GM21737 (cell line): ENCODE results near the gene SORCS1.
"Not testable (repeated sequence)": the region's sequence is repeated elsewhere in the genome, so short reads cannot be mapped to it uniquely, and the experiment has no call there.

Source experiments
- ATAC-seq: cut with Tn5 transposase; IDR thresholded peaks from one replicate; pipeline ENCODE4 v1.9.1; 2021; ENCODE audit warnings: mild to moderate bottlenecking, moderate library complexity; ENCODE audit not compliant: unreplicated experiment

Gene SORCS1

DNA sequence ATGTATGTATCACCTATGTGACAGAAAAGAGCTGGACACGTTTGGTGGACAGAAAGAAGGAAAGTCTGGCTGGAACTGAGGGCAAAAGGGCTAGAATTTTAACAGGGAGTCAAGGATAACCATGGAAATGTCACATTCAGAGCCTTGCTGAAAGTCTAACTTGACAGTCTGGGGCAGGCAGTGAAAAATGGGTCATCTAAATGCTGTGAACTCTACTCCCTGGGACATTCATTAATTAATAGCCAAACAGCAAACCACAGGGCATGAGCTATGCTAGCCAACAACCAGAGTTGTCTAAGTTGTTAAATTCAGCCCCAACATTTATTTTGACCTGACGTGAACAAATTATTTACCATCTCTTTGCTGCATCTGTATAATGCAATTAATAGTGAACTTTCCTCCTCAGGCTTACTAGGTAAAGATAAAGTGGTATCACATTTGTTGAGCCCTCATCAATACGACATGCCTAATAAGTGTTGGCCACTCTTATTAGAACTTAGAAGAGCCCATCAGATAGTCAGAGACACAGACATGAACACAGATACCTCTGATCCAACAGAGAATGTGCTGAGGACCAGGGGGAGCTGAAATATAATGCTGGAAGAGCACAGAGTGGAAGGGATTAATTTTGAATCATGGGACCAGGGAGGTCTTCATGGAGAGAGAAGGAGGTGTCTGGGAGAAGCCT, 109.9 kb downstream of the SORCS1 start:
- ATAC-seq: no peak

DNA sequence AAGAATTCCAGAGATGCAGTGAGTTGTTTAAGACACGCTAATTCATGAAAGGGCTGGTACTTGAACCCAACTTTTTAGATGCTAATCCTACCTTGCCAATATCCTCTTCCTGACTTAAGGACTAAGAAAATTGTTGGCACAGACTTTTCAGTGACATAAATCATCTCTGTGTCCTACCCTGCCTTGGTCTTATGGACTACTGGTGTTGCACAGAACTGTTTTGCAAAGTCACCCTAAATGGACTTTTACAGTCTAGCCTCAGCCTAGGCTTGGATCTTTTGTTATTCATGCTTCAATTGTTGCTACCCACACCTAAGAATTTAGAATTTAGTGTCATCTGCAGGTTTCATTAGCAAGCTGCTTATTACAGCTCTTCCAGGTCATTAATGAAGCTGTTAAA, 112.7 kb downstream of the SORCS1 start:
- no peak for ATAC-seq

DNA sequence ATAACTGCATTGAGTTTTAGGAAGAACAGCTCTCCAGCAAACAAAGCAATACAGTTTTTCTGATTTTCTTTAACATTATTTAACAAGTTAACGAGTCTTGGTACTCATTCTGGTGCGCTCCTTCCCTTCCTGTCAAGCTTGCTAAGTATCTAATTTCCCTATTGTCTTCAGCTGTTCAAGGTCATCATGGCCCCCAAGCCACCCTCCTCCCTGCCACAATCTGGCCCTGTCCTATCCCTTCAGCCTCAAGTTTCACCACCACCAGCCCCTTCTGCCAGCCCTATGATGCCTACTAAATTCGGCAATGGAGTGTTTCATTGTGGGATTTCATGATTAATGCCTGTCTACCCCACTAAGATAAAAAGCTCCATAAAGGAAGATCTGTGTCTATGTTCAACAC, 121.0 kb downstream of the SORCS1 start:
- ATAC-seq: no peak

DNA sequence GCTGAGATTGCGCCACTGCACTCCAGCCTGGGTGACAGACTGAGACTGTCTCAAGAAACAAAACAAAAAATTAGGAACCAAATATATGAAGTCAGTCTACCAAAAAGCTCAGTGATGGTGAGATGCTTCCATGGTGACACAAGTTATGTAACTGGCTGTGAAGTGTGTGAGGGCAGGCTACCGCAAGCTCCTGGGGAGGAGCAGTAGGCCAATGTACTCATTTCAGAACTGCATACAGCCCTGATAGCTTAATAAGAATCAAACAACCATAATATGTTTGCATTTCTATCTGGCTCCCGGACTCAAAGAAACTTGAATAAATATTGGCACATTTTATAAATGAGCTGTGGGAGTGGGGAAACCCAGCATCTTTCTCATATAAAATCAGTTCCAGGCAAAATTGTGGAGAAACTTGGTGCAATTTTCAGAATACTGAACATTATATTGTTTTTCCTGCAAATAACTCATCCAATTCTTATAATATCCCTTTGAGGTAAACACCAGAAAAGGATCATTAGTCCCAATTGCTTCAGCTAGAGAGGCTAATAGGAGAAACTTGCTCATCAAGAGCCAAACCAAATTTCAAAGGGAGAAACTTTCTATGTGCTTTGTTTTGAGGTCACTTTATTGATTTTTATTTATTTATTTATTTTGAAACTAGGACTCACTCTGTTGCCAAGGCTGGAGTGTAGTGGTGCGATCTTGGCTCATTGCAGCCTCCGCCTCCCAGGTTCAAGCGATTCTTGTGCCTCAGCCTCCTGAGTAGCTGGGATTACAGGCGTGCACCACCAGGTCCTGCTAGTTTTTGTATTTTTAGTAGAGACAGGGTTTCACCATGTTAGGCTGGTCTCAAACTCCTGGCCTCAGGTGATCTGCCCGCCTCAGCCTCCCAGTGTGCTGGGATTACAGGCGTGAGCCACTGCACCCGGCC, 127.0 kb downstream of the SORCS1 start:
- no peak for ATAC-seq

DNA sequence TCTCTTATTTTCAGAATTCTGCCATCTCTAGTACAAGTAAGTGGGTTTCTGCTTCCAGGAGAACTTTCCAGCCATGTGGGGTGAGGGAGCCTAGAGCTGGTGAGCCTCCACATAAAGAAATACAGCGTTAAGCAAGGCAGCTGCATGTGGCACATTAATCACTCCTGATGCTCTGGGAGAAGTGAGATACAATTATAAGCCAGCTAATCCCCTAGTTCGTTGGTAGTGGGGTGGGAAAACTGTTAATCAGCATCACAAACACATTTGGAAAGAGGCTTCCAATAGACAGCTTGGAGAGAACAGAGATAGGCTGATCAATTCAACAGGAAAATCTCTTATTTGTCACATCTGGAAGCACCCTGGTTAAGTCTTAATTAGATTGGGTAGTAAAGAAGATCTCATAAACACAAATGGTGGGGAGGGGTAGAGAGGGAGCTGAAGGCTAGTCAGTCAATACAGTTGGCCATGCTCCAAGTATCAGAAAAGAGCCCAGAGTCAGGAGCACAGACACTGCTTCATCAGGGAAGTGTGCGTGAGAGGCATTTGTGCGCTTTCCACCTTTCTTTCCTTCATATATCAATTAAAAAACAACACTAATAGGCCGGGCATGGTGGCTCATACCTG, 130.6 kb downstream of the SORCS1 start:
- no peak for ATAC-seq

DNA sequence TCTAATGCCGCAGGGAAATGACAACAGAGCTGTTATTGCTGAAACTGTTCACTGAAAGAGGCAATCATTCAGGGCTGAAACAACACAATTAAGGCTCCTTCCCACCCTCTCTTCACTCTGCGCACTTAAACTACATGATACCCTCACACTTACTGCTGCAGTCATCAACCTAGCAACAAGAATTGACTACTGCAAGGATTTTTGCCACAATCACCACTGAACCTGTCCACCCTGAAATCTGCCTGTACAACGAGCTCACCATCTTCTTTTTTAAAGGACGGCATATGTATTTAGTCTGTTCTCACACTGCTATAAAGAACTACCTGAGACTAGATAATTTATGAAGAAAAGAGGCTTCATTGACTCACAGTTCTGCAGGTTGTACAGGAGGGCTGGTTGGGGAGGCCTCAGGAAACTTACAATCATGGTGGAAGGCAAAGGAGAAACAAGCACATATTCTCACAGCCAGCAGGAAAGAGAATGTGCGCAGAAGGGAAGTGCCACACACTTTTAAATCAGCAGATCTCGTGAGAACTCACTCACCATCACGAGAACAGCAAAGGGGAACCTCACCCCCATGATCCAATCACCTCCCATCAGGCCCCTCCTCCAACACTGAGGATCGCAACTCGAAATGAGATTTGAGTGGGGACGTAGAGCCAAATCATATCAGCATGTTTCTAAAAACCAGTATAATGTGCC, 131.7 kb downstream of the SORCS1 start:
- ATAC-seq: no peak

DNA sequence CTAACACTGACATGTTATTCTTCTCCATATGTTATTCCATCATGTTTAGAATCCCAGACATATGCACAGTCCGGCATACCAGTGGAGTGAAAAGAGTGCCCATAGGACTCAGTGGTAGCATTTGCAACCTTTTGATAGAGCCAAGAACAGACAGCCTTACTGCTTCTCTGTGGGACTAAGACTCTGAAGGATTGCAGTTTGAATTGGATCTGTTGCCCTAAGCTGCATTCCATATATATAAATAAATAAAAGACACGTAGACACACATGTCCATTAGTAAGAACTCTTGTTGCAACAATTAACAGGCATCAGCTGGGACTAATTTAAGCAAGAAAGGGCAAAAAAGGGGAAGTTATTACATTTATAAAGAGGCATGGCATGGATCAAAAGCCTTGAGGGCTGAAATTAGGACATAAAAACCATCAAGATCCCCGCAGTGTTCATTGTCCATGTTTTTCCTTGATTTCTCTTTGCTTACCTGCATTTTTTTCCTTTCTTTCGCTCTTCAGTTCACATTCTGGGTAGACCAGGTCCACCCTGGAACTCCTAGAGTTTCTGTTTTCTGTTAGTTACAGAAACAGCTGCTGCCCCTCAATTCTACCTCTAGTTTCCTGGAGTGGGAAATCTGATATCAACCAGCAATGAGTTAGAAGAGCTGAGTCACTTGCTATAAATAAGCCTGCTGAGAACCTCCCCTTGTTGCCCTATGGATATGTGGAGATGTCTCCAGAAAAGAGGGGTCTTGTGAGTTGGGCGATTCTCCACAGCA, 132.4 kb downstream of the SORCS1 start:
- ATAC-seq: no peak

DNA sequence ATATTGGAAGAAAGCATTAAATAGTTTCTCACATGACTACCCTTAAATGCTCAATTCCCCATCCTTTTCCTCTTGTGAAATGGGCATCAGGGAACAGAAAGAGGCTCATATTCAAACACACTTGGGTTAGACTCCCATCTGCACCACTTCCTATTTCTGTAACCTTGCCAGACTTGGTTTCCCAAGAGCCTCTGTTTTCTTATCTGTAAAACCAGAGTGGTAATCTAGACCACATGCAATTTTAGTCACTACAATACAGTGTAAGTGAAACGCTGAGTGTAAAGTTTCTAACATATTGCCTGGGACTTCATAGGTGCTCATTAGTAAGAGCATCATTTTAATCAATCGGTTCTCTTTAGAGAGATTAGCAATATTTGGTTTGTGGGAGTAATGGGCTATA, 136.3 kb downstream of the SORCS1 start:
- no peak for ATAC-seq

DNA sequence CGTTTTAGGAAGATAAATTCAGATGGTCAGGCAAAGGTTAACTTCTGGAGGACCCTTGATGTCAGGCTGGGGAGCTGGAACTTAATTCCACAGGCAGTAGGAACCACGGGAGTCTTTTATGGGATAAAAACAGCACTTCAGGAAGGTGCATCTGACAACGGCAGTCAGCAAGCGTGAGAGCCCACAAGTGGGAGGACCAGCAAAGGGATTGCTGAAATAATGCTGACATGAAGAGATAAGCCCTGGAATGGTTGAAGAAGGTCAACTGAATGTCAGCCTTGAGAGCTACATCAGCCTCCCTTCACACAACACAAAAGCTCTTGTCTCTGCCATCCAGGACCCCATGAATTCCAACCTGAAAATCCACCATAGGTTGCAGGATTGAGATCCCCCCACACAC, 138.8 kb downstream of the SORCS1 start:
- ATAC-seq: no peak

DNA sequence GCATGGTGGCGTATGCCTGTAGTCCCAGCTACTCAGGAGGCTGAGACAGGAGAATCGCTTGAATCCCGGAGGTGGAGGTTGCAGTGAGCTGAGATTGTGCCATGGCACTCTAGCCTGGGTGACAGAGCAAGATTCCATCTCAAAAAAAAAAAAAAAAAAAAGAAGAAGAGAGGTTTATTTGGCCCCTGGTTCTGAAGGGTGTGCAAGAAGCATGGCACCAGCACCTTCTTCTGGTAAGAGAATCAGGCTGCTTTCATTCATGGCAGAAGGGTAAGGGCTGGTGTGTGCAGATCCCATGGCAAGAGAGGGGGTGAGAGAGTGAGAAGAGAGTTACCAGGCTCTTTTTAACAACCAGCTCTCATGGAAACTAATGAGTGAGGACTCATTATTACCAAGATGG, 140.5 kb downstream of the SORCS1 start:
- ATAC-seq: not testable (repeated sequence)

DNA sequence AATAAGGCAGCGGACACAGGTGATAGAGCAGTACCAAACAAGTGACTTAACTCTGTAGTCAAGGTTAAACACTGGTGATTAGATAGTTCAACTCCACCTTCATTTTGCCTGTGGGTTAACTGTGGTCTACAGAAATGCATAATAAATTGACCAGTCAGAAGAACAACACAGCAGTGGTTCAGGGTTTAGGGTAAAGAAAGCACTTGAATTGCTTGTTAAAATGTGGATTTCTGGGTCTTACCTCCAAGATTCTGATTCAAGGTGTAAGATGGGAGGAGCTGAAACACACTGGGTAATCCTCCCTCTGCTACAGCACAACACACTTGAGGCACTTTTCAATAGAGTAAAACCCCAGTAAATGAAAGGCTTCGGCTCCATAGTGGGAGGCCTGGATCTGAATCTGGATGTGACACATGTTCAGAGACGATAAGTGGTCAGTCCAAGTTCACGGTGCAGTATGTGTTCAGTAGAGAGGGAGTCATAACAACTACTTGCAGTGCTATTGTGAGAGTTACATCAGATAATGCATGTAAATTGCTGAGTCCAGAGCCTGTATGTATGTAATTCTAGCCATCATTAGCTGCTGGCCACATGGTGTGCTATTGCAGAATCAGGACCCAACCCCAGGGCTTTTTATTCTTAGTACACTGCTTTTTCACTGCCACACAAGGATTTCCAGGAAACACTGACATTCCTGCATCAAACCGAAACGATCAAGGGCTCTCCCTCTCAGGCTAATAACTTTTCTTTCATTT, 141.7 kb downstream of the SORCS1 start:
- no peak for ATAC-seq

DNA sequence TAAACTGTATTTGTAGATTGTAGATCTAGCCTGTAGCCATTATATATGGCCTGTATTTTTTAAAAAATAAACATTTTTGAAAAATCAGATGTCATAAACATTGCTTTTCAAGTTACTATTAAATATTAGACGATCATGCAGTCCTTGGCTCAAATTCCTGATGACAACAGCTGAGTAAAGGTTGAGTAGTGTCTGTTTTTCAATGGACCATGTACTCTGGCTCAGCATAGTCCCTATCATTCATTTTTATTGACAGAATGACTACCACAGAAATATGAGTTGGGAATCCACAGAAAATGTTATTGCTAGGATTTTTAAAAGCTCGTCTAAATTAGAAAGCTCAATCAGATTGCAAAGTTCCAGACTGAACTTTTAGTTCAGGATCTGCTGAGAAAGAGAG, 145.4 kb downstream of the SORCS1 start:
- no peak for ATAC-seq

DNA sequence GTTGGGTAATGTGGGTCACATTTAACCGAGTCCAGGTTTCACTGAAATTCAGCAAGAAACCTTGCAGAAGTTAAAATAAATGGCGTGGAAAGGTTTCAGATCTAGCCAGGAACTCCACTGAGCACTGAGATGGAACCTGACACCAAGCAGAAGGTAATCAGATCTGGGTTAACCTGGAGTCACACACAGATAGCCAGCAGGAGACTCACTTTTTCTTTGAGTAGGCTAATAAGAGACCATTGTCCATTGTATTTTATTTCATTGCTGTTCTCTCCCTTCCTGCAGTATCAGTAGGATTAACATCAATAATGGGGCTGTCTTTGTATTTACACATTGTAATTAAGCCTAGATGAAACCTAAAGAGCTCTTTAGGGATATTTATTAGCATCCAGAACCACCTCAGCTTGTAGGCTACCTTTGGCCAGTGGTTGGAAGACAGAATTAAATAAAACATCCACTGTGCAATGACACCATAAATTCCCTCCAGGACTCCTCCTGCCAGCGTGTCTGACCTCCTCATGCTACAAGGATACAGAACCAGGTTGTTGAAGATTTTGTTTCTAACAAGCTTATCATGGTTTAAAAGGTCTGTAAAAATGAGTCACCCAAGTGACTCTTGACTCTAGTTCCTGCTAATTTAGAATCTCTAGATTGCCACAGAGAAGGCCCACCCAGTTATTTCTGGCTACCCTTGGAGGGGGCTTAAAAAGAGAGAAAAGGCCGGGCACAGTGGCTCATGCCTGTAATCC, 151.1 kb downstream of the SORCS1 start:
- ATAC-seq: no peak

DNA sequence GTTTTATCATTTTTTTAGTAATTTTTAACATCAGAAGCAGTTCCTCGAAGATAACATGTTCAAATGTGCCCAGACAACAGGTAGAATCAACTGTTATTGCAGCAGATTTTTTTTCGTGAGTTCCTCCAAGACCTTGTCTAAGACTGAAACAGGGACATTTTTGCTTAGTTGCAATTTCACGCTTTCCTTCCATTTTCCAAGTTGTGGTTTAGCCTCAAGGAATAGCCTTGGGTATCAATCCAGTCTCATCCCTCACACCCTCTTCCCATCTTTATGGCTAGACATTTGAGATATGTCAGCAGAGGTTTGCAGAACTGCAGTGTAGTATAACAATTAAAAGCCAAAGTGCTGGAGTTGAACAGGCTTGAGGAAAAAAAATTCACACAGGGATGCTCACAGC, 152.5 kb downstream of the SORCS1 start:
- ATAC-seq: no peak

DNA sequence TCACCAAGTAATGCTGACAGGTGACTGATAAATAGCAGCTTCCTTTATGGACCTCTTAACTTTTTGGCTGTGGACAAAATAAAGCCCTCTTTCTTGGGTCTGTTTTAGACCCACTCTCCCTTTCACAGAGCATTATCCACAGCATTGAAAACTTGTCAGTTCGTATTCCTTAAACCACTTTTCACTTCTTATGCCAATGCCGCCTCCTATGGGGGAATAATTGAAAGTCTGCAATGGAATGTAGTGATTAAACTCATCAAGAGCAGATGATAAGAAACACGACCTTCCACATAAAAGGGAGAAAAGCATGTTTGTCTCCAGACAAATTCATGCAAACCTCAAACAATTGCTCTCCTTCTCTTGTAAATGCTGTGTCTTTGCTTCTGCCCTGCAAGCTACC, 153.4 kb downstream of the SORCS1 start:
- no peak for ATAC-seq

DNA sequence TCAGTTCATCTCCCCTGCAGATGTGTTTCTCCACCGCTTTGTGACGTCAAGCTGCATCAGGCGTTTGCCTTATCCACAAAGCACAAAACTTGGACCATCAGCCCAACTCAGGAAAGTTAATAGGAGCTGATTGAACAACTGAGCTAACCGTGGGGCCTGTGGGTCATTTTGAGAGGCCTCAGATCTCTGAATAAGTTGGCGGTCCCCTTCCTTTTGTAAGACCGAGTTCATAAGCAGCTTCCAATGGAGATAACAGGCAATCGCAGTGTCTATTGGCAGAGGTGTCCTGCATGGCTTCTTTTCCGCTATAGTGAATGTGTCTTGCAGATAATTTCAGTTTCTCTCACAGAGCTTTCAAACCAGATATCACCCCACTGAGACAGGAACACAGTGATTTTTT, 154.0 kb downstream of the SORCS1 start:
- no peak for ATAC-seq

DNA sequence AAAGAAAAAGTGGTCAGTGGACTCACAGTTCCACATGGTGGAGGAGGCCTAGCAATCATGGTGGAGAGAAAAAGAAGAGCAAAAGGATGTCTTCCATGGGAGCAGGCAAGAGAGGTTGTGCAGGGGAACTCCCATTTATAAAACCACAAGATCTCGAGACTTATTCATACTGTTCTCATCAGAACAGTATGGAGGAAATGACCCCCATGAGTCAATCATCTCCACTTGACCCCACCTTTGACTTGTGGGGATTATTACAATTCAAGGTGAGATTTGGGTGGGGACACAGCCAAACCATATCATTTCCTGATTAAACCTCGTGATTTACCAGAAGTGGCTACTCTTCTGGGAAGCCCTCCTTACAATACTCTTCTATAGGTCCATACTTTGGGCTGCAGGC, 160.1 kb downstream of the SORCS1 start:
- no peak for ATAC-seq

DNA sequence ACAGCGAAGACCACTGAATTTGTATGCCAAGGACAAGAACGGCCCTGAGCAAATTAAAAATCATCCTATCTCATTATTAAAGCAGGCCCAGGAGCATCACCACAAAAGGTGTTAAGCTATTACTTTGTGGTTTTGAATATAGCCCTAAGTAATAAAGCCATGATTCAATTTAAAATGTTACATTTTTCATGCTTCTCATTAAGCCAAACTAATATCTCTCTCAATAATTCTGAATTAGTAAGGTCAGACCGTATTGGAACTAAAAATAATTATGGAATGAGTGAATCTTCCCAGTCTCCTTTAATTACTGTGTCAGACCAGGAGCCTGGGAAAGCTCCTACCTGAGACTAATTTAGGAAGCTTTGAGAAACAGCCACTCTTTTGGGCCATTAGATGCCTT, 162.4 kb downstream of the SORCS1 start:
- no peak for ATAC-seq

DNA sequence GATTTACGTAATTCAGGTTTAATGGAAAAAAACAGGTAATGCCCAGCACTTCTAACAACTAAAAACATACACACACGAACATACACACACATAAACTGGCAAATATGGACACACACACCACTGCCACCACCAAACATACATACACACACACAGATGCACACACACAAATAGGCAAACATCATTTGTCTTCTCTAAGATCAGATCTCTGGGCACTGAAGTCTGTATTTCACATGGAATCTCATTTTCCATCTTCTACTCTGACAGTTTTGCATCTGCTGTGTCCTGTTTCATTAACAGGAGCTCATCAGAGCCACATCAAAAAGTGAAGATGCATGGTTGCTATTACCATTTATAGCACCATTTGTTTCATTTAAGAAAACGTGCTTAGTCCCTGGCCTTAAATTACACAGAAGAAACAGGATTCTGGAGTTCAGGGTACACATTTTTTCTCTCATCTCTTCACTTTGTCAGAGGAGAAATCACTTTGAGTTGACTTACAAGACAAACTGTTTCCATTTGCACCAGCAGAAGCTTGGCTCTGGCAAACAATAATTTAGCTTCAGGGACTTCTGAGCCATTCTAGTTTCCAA, 165.3 kb downstream of the SORCS1 start:
- ATAC-seq: no peak
